SH-SY5Y (cell line): ENCODE measurements around the gene KIAA2012.

ENCODE experiments used
- GATA2 ChIP-seq: IDR thresholded peaks from 2 replicates; pipeline ENCODE4 v1.6.1; 2011; ENCODE audit warnings: mild to moderate bottlenecking, low read depth, low read length
- GATA3 ChIP-seq: IDR thresholded peaks from 2 replicates; pipeline ENCODE4 v1.6.1; 2011; ENCODE audit warnings: low read depth, mild to moderate bottlenecking, low read length, moderate library complexity

GRCh38 chr2:202052235-202052634 lies 20.8 kb upstream of the KIAA2012 start:
- no peak for TF ChIP-seq GATA2
- TF ChIP-seq GATA3 = no peak
